Measurements from ENCODE around the gene CAMTA1. TPM values are rescaled to one million over a fixed set of nuclear protein-coding genes. Genes with fewer than 3 reads are reported as not detected.

CAMTA1 gene
- total RNA-seq, 3 donors from 2014 or later: 73.4 to 114 (median 82.6) TPM

- intact Hi-C loops (cut with DNase I, micrococcal nuclease): no loop called here
- H3K4me3 ChIP-seq: no peak overlapping the region
- no peak for TF ChIP-seq CTCF (IDR thresholded peaks at IDR 0.05)
- ATAC-seq (no peak), DNase-seq (no peak)
- no peaks in the 10 kb centered on the region for H3K4me1 ChIP-seq (ENCODE audit: low read depth)
- H3K9me3 ChIP-seq: peaks cover 9% of the 10 kb centered on the region
- H3K36me3 ChIP-seq (ENCODE audit: low read depth): no peaks in the 10 kb centered on the region
These were observed 392.3 kb downstream of the CAMTA1 start for GRCh38 chr1:7177438-7178146.

- peaks cover 9% of the 10 kb centered on the region for H3K9me3 ChIP-seq
- H3K4me1 ChIP-seq (ENCODE audit: low read depth): no peaks in the 10 kb centered on the region
- DNase-seq: no peak
- TF ChIP-seq CTCF (IDR thresholded peaks at IDR 0.05): no peak
- intact Hi-C loops (cut with DNase I, micrococcal nuclease): no loop called here
- no peak overlapping the region for H3K4me3 ChIP-seq
- no peaks in the 10 kb centered on the region for H3K36me3 ChIP-seq (ENCODE audit: low read depth)
- no peak for ATAC-seq
These were observed 393.1 kb downstream of the CAMTA1 start for GRCh38 chr1:7178336-7178735.

- ATAC-seq (no peak), DNase-seq (no peak)
- intact Hi-C loops (cut with DNase I, micrococcal nuclease): no loop called here
- no peak for TF ChIP-seq CTCF (IDR thresholded peaks at IDR 0.05)
- Histone ChIP-seq H3K4me1 (ENCODE audit: low read depth) (no peaks in the 10 kb centered on the region), H3K4me3 (no peak overlapping the region), H3K9me3 (peaks cover 9% of the 10 kb centered on the region), H3K36me3 (ENCODE audit: low read depth) (no peaks in the 10 kb centered on the region)
These were observed 393.5 kb downstream of the CAMTA1 start for GRCh38 chr1:7178741-7179140.

- no peaks in the 10 kb centered on the region for H3K36me3 ChIP-seq (ENCODE audit: low read depth)
- H3K9me3 ChIP-seq: peaks cover 8% of the 10 kb centered on the region
- H3K4me1 ChIP-seq (ENCODE audit: low read depth): no peaks in the 10 kb centered on the region
- no peak for TF ChIP-seq CTCF (IDR thresholded peaks at IDR 0.05)
- ATAC-seq (no peak), DNase-seq (no peak)
- H3K4me3 ChIP-seq: no peak overlapping the region
- intact Hi-C loops (cut with DNase I, micrococcal nuclease): no loop called here
These were observed 400.5 kb downstream of the CAMTA1 start for GRCh38 chr1:7185721-7186120.

GRCh38 chr1:7186382-7187111 lies 401.3 kb downstream of the CAMTA1 start:
- no peak for ATAC-seq
- Histone ChIP-seq H3K4me3 (no peak overlapping the region), H3K4me1 (ENCODE audit: low read depth) (no peaks in the 10 kb centered on the region), H3K9me3 (no peaks in the 10 kb centered on the region), H3K36me3 (ENCODE audit: low read depth) (no peaks in the 10 kb centered on the region)
- no peak for DNase-seq
- intact Hi-C loops (cut with DNase I, micrococcal nuclease): no loop called here
- TF ChIP-seq CTCF (IDR thresholded peaks at IDR 0.05): no peak

All from mucosa of descending colon (tissue), 3 donors.